ENCODE results near the gene D2HGDH.
"Not testable (repeated sequence)": the region's sequence is repeated elsewhere in the genome, so short reads cannot be mapped to it uniquely, and the experiment has no call there.

D2HGDH gene

DNA sequence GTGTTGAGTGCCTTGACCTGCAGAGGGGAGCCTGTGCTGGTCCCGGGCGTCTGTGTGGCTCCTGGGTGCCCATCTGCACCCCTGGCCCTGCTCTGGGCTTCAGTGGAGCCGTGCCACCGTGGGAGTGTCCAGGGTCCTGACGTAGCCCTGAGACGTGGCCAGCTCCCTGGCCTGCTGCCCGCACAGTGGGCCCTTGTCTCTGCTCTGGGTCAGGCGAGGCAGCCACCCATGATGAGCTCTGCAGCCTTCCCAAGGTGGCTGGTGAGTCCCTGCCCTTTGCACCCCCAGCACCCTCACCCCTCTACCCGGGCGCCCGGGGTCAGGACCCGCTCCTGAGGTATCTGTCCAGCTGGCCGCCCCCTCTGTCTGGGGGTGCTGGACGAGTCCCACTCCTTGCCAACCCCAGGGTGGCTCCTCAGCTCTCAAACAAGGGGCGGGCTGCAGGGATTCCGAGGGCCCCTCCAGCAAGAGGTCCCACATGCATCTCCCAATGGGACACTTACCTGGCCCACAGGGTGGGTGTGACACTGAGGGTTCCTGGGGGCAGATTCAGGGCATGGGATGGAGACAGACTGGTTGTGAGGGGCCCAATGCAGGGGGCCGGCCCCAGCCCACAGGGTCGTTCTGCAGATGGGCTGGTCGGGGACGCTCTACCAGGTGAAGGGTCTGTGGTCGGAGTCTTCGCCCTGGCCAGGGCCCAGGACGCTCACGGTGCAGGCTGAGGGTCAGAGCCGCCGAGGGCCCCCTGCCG, 76.9 kb downstream of the D2HGDH start:
- DNase-seq = no peak

- no peak for DNase-seq
Observed at GRCh38 chr2:241811952-241812729, 77.7 kb downstream of the D2HGDH start.

DNA sequence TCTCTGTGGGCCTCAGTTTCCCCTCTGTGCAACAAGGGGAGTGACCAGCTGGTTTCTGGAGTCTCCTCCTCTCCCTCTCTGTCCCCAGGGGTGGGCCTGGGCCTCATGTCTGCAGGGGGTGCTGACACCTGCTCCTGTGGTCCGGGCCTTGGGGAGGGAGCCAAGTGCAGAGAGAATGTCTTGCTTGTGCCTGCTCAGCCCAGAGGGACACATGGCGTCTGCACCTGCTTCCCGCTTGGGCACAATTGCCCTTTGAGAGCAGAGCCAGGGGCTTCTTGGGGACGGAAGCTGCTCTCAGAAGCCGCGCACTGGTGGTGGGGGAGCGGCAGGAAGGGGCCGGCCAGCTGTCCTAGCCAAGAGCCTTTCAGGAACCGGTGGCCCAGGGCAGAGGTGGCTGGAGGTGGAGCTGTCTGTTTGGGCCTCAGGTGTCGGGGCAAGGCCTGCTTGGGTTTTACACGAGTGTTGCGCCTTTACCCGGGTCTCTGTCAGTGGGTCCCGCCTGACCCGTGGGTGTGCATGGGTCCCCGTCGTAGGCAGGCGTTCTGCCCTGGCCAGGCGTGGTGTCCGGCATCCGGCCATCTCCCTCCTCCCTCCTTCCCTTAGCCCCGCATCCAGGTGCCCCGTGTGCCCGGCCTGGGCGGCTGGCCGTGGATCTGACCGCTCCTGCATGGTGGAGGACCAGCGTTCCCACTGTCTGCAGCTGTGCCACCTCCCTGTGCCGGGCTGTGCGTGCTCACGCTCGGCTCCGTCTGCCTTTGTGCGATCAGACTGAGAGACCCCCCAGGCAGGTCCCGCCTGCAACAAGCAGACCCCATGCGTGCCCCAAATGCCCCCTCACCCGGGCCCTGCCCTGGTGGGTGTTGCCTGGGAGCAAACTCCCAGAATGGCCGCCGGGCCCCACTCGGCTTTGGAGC, 78.6 kb downstream of the D2HGDH start:
- DNase-seq = no peak

DNA sequence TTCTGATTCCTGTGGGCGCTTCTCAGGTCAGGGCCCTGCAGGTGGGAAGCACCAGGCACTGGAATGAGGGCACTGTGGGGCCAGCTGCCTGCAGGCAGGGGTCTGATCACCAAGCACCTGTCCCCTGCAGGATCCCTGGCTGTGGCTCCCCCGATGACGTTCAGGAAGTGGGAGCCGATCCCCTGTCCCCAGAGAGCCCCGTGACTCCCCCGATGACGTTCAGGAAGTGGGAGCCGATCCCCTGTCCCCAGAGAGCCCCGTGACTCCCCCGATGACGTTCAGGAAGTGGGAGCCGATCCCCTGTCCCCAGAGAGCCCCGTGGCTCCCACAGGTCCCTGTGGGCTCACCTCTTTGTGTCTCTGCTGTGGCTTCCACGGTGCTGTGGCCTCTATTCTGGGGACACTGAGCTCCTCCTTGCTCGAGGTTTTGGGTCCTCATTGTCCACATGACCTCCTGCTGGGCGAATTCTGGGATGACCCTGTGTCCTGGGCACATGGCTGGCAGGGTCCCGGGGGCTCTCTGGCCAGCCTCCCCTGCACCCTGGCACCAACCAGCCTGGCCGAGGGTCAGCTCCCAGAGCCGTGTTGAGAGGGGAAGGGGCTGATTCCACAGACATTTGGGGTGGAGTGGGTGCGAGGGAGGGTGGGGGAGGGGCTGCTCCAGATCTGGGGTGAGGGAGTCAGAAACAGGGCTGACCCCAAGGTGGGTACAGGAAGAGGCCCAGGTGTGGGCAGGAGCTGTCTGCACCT, 79.4 kb downstream of the D2HGDH start:
- DNase-seq = no peak

DNA sequence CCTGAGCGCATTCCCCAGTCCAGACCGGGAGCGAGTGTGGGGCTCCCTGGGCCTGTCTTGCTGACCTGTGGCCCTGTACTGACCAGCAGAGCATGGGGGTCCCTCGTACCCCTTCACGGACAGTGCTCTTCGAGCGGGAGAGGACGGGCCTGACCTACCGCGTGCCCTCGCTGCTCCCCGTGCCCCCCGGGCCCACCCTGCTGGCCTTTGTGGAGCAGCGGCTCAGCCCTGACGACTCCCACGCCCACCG, 79.9 kb downstream of the D2HGDH start:
- no peak for DNase-seq

- DNase-seq = no peak
Observed at GRCh38 chr2:241814643-241815476, 80.4 kb downstream of the D2HGDH start.

DNA sequence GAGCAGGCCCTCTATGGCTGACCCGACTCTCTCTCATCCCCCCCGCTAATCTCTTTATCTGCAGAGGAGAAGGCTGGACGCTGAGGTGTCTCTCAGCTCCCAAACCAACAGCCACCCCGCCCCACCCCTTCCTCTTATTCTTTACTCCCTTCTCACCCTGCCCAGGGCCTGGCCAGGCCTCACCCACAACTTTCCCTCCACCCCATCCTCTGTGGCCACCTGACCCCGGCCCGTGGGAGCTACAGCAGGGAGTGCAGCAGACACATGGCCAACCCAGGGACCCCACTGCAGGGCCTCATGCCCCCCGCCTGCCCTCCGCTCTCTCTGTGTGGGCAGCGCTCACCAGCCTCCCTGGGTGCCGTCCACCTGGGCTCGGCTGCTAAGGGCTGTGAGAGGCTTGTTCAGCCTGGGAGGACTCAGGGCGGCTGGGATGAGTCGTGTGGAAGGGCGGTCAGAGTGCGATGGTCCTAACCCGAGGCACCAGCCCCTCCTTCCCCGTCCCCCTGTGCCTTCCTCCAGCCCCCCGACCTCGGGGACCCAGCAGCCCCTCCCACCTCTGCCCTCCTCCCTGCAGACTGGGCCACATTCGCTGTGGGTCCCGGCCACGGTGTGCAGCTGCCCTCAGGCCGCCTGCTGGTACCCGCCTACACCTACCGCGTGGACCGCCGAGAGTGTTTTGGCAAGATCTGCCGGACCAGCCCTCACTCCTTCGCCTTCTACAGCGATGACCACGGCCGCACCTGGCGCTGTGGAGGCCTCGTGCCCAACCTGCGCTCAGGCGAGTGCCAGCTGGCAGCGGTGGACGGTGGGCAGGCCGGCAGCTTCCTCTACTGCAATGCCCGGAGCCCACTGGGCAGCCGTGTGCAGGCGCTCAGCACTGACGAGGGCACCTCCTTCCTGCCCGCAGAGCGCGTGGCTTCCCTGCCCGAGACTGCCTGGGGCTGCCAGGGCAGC, 81.3 kb downstream of the D2HGDH start:
- no peak for DNase-seq

- DNase-seq = no peak
Observed at GRCh38 chr2:241816431-241817121, 82.1 kb downstream of the D2HGDH start.

GRCh38 chr2:241817126-241817820, 82.8 kb downstream of the D2HGDH start:
- no peak for DNase-seq

GRCh38 chr2:241817821-241818215, 83.4 kb downstream of the D2HGDH start:
- DNase-seq = not testable (repeated sequence)
